Mucosa of stomach (tissue), 1 donor: ENCODE data around the gene RAB19.
"Not testable (repeated sequence)": the region's sequence is repeated elsewhere in the genome, so short reads cannot be mapped to it uniquely, and the experiment has no call there.

Experiments
- H3K27me3 ChIP-seq: one replicate; pipeline ENCODE4 v1.7.0; 2013; ENCODE audit warnings: mild to moderate bottlenecking, low read length; ENCODE audit not compliant: control insufficient read depth, insufficient read depth
- H3K36me3 ChIP-seq: one replicate; pipeline ENCODE4 v1.7.0; 2013; ENCODE audit warnings: low read length; ENCODE audit not compliant: control insufficient read depth, insufficient read depth
- H3K4me1 ChIP-seq: one replicate; pipeline ENCODE4 v1.7.0; 2013; ENCODE audit warnings: mild to moderate bottlenecking, low read length; ENCODE audit not compliant: control insufficient read depth, insufficient read depth
- H3K4me3 ChIP-seq: one replicate; pipeline ENCODE4 v1.7.0; 2013; ENCODE audit warnings: low read length
- H3K9ac ChIP-seq: one replicate; pipeline ENCODE4 v1.7.0; 2013; ENCODE audit warnings: mild to moderate bottlenecking, low read length, moderate library complexity
- H3K9me3 ChIP-seq: one replicate; pipeline ENCODE4 v1.7.0; 2013; ENCODE audit warnings: mild to moderate bottlenecking, low read length, moderate library complexity; ENCODE audit not compliant: control insufficient read depth
- donor health status: Pancreatic carcinoma.

RAB19 gene

DNA sequence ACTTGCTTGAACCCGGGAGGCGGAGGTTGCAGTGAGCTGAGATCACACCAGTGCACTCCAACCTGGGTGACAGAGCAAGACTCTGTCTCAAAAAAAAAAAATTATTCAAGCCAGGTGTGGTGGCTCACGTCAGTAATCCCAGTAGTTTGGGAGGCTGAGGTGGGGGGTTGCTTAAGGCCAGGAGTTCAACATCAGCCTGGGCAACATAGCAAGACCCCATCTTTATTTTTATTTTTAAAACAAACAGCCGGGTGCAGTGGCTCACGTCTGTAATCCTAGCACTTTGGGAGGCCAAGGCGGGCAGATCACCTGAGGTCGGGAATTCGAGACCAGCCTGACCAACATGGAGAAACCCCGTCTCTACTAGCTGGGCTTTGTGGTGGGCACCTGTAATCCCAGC, 12.0 kb downstream of the RAB19 start:
- H3K4me3 ChIP-seq, H3K9me3 ChIP-seq, H3K4me1 ChIP-seq, H3K9ac ChIP-seq, H3K27me3 ChIP-seq, H3K36me3 ChIP-seq: not testable (repeated sequence)

DNA sequence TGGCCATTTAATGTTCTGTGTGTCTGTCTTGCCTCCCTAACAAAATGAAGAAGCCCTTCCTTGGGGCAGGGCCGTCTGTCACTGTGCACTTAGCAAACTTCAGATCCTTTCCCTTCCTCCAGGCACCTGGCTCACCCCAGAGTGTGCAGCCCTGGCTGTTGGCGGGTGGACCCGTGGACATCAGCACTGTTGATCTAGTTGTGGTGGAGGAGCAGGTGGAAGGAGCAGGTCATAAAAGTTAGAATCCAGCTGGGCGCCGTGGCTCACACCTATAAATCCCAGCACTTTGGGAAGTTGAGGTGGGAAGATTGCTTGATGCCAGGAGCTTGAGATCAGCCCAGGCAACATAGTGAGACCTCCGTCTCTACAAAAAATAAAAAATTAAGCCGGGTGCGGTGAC, 12.7 kb downstream of the RAB19 start:
- Histone ChIP-seq H3K36me3 (no peaks in the 10 kb centered on the region), H3K9ac (no peak overlapping the region)

DNA sequence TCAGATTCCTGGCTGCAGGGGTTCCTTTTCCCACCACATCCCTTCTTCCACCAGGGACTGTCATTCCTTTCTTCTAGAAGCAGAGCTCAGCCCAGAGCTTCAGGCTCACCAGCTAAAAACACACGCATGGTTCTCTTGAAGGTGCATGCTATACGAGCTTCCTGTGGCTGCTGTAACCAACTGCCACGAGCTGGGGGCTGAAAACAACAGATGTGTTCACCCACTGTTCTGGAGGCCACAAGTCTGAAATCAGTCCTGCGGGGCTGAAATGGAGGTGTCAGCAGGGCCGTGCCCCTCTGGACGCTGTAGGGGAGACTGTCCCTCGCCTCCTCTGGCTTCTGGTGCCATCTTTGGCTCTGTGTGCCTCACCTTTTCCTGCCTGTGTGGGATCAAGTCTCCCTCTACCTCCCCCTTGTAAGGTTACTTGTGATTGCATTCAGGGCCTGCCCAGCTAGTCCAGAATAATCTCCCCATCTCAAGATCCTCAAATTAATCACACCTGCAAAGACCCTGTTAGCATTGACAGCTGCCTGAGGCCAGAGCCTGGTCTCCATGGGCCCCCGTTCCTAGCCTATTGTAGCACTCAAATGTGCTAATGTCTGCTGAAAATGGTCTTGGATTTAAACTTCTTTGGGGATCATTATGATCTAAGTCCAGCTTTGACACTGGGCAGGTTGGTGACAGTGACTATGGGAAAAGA, 13.7 kb downstream of the RAB19 start:
- no peak overlapping the region for H3K4me3 ChIP-seq
- H3K27me3 ChIP-seq = no peaks in the 10 kb centered on the region
- no peak overlapping the region for H3K9ac ChIP-seq
- no peaks in the 10 kb centered on the region for H3K4me1 ChIP-seq
- no peaks in the 10 kb centered on the region for H3K9me3 ChIP-seq
- H3K36me3 ChIP-seq = no peaks in the 10 kb centered on the region

More for the DNA sequence above, 12.7 kb downstream of the RAB19 start:
- Histone ChIP-seq H3K4me1 (no peaks in the 10 kb centered on the region), H3K4me3 (no peak overlapping the region), H3K9me3 (no peaks in the 10 kb centered on the region), H3K27me3 (no peaks in the 10 kb centered on the region)

DNA sequence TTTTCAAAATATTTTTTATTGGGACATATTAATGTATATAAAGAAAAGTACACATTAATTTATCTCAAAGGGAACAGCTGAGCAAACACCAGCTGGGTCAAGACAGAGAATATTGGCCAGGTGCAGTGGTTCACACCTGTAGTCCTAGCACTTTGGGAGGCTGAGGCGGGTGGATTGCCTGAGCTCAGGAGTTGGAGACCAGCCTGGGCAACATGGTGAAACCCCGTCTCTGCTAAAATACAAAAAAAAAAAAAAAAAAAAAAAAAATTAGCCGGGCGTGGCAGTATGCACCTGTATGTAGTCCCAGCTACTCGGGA, 14.3 kb downstream of the RAB19 start:
- H3K4me3 ChIP-seq, H3K36me3 ChIP-seq, H3K9ac ChIP-seq, H3K27me3 ChIP-seq, H3K9me3 ChIP-seq, H3K4me1 ChIP-seq: not testable (repeated sequence)

DNA sequence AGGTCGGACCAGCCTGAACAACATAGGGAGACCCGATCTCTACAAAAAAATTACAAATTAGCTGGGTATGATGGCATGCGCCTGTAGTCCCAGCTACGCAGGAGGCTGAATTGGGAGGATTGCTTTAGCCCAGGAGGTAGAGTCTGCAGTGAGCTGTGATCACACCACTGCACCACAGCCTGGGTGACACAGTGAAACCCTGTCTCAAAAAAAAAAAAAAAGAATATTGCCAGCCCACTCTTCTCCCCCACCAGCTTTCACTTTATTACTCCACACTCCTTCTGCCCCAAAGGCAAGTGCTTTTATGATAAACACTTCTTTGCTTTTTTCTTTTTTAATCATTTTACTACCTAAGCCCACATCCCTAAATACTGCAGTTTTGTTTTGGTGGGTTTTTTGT, 14.8 kb downstream of the RAB19 start:
- H3K4me3 ChIP-seq = no peak overlapping the region
- no peak overlapping the region for H3K9ac ChIP-seq
- no peaks in the 10 kb centered on the region for H3K36me3 ChIP-seq
- no peaks in the 10 kb centered on the region for H3K27me3 ChIP-seq
- no peaks in the 10 kb centered on the region for H3K9me3 ChIP-seq
- no peaks in the 10 kb centered on the region for H3K4me1 ChIP-seq

DNA sequence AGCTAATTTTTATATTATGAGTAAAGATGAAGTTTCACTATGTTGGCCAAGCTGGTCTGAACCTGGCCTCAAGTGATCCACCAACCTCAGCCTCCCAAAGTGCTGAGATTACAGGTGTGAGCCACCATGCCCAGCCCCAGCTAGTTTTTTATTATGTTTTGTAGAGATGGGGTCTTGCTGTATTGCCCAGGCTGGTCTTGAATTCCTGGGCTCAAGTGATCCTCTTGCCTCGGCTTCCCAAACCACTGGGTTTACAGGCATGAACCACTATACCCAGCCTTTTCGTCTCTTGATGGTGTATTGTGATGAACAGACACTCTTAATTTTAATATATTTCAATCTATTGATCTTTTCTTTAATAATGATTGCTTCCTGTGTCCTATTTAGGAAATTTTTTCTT, 17.7 kb downstream of the RAB19 start:
- Histone ChIP-seq H3K4me3 (no peak overlapping the region), H3K36me3 (no peaks in the 10 kb centered on the region), H3K27me3 (no peaks in the 10 kb centered on the region), H3K4me1 (no peaks in the 10 kb centered on the region), H3K9me3 (no peaks in the 10 kb centered on the region), H3K9ac (no peak overlapping the region)

DNA sequence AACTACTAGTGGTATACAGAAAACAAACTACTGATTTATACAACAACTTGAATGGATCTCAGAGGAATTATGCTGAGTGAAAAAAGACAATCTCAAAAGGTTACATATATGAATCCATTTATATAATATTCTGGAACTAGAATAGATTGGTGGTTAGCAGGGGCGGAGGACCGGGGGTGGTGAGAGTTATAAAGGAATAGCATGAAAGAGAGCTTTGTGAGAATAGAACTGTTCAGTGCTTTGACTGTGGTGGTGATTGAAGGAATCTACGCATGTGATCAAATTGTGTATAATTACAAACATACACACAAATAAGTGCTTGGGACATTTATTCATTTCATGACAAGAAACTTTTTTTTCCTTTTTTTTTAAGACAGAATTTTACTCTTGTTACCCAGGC, 19.6 kb downstream of the RAB19 start:
- H3K27me3 ChIP-seq = no peaks in the 10 kb centered on the region
- no peaks in the 10 kb centered on the region for H3K4me1 ChIP-seq
- H3K9me3 ChIP-seq = no peaks in the 10 kb centered on the region
- H3K9ac ChIP-seq = no peak overlapping the region
- no peak overlapping the region for H3K4me3 ChIP-seq
- H3K36me3 ChIP-seq = no peaks in the 10 kb centered on the region

DNA sequence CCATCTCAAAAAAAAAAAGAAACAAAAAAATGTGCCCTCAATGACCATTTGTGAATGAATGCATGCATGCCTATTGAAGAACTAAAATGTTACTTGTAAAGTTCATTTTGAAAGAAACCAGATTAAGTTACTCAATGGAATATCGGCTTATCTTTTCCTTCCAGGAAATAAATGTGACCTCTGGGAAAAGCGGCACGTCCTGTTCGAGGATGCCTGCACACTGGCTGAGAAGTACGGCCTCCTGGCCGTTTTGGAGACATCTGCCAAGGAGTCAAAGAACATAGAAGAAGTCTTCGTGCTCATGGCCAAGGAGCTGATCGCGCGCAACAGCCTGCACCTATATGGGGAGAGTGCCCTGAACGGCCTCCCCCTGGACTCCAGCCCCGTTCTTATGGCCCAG, 21.9 kb downstream of the RAB19 start:
- Histone ChIP-seq H3K4me1 (no peaks in the 10 kb centered on the region), H3K9ac (no peak overlapping the region), H3K9me3 (no peaks in the 10 kb centered on the region), H3K4me3 (no peak overlapping the region), H3K36me3 (no peaks in the 10 kb centered on the region), H3K27me3 (no peaks in the 10 kb centered on the region)

DNA sequence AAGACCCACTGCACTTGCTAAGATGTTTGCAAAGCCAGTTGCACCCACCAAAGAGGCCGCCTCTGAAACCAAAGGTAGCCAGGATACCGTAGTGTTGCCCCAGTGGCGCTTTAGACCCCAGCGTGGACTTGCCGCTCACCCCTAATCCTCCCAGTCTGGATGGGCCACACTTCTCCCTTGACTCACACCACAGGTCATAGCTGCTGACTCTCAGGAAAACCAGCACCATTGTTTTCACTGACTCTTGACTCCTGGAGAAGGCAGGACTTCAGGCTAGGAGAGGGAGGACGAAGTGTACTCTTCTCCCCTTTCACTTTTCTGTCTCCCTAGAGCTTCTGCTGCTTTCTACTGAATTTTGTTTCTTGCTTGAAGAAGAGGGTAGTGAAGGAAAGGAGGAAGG, 22.3 kb downstream of the RAB19 start:
- no peak overlapping the region for H3K9ac ChIP-seq
- H3K36me3 ChIP-seq = no peaks in the 10 kb centered on the region
- no peaks in the 10 kb centered on the region for H3K27me3 ChIP-seq
- H3K4me1 ChIP-seq = no peaks in the 10 kb centered on the region
- H3K9me3 ChIP-seq = no peaks in the 10 kb centered on the region
- H3K4me3 ChIP-seq = no peak overlapping the region

DNA sequence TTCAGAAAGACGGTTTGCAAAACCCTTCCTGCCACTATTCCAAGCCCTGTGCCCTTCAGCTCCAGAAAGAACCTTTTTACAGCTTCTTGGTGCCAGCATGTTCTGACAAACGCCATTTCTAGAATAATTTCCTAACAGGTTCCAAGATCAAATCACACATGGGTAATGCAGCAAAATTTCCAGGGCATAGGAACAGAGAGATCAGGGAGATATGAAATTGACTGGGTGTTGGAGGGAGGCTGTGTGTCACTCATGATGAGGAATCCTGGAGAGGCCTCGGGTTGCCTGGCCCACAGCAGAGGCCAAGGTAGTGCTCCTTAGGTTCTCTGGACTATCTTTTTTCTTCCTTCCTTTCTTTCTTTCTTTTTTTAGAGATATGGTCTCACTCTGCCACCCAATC, 29.5 kb downstream of the RAB19 start:
- Histone ChIP-seq H3K36me3 (no peaks in the 10 kb centered on the region), H3K4me3 (no peak overlapping the region), H3K27me3 (peaks cover 4% of the 10 kb centered on the region), H3K4me1 (no peaks in the 10 kb centered on the region), H3K9me3 (no peaks in the 10 kb centered on the region), H3K9ac (no peak overlapping the region)

DNA sequence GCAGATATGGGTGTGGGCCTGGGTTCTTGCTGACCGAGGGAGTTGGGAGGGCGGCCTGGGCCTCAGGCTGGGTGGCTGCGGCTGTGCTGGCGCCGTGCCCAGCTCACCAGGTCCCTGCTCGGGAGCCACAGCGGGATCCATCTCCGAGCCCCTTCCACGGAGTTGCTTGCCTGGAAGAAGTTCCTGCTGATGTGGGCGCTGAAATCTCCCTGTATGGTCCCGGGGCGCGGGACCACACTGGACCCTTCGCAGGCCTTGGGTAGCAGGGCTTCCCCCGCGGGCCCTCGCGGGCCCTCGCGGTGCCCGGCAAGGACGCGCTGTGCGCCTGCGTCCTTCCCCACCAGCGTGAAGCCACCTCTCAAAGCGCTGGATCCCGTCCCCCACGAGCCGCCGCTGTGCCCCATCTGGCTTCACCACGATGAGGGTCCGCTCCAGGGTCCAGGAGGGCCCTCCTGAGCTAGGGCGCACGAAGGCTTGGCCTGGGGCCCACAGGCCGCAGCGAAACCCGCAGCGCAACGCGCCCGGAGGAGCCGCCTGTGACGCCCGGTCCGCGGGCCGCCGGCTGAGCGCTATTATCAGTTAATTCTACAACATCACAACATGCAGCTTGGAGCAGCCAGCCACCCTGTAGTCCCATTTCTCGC, 31.5 kb downstream of the RAB19 start:
- H3K36me3 ChIP-seq = no peaks in the 10 kb centered on the region
- no peak overlapping the region for H3K9ac ChIP-seq
- no peaks in the 10 kb centered on the region for H3K9me3 ChIP-seq
- no peaks in the 10 kb centered on the region for H3K4me1 ChIP-seq
- peaks cover 4% of the 10 kb centered on the region for H3K27me3 ChIP-seq
- H3K4me3 ChIP-seq = no peak overlapping the region

DNA sequence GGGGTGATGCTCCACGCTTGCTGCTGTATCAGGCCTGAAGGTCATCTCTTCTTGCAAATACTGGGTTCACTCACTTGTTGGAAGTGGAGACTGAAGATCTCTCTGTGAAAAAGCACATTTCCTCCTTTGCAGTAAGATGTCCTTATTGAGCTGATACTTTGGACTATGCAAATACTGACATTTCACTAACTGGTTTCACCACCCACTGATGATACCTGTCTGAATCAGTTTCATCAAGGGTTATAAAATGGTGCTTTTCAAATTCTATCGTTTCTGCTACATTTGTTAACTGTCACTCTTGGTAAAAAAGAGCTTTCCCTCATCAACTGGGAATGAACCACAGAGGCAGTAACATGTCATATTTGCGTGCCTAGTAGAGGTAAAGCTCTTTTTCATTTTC, 35.5 kb downstream of the RAB19 start:
- Histone ChIP-seq H3K36me3 (no peaks in the 10 kb centered on the region), H3K9ac (no peak overlapping the region), H3K27me3 (peaks cover 4% of the 10 kb centered on the region), H3K9me3 (no peaks in the 10 kb centered on the region), H3K4me1 (no peaks in the 10 kb centered on the region), H3K4me3 (no peak overlapping the region)

DNA sequence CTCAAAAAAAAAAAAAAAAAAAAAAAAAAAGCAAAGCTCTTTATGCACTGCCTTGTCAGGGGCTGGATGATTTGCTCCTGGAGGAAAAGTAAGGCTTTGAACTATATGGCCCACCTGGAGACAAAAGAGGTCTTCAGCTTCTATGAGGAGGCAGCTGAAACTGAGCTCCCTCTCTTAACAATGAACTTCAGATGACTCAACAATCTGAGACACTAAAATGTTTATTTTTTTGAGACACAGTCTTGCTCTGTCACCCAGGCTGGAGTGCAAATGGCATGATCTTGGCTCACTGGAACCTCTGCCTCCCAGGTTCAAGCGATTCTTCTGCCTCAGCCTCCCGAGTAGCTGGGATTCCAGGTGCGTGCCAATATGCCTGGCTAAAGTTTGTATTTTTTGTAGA, 36.7 kb downstream of the RAB19 start:
- Histone ChIP-seq H3K4me3 (no peak overlapping the region), H3K9ac (no peak overlapping the region), H3K27me3 (no peaks in the 10 kb centered on the region), H3K4me1 (no peaks in the 10 kb centered on the region), H3K36me3 (no peaks in the 10 kb centered on the region), H3K9me3 (no peaks in the 10 kb centered on the region)
